Measurements from ENCODE around the gene PSMC5.
"Not testable (repeated sequence)": the region's sequence is repeated elsewhere in the genome, so short reads cannot be mapped to it uniquely, and the experiment has no call there.

The PSMC5 gene

DNA sequence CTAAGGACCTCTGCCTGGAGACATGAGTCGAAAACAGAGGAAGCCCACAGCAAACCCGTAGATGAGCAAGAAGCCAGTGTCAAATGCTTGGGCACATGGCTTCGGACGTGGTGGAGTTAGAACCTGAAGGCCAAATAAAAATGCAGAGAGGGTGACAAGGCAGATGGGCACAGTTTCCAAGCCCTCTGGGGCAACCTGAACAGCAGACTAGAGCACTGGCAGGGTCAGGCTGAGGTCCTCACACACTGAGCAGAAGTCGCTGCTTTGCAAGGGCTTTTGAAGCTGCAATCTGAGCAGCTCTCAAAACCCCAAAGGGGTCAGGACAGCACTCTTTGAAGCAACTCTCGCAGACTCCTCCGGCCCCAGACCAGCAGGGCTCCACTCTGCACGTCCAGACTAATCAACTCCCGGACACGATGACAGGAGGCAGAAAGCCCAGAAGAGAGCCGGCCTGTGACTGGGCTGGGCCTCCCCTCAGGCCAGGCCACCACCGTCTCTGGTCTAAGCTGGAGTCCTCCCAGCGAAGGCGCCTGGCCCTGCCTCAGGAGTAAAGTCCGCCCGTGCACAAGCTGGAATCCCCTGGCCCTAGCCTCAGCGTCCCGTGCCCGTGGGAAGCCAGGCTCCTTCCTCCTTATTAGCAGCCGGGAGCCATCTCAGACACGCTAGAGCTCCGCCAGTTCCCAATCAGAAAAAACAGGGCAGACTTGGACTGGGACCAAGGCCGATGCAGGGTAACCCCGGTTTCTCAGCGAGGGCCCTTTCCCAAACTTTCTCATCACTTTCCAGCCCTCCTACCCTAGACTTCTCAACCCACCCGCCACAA, 14.3 kb downstream of the PSMC5 start:
- DNase-seq, result peak; percentile 78

DNA sequence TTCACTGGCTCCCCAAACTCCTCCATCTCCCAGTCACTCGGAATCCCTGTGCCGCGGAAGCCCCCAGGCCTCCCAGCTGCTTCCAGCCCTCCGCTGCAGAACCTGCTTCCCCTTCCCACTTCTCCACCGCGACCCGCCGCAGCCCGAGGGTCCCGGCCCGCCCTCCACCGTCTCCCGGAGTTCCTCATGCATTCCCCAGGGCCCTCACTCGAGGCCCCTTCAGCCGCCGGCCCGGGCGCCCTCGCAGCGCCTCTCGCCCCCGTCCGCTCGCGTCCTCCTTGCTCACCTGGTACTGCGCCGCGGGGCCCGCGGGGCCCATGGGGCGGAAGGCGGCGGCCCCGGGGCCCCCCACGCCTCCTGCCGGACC, 14.9 kb downstream of the PSMC5 start:
- DNase-seq, result peak; percentile 77

DNA sequence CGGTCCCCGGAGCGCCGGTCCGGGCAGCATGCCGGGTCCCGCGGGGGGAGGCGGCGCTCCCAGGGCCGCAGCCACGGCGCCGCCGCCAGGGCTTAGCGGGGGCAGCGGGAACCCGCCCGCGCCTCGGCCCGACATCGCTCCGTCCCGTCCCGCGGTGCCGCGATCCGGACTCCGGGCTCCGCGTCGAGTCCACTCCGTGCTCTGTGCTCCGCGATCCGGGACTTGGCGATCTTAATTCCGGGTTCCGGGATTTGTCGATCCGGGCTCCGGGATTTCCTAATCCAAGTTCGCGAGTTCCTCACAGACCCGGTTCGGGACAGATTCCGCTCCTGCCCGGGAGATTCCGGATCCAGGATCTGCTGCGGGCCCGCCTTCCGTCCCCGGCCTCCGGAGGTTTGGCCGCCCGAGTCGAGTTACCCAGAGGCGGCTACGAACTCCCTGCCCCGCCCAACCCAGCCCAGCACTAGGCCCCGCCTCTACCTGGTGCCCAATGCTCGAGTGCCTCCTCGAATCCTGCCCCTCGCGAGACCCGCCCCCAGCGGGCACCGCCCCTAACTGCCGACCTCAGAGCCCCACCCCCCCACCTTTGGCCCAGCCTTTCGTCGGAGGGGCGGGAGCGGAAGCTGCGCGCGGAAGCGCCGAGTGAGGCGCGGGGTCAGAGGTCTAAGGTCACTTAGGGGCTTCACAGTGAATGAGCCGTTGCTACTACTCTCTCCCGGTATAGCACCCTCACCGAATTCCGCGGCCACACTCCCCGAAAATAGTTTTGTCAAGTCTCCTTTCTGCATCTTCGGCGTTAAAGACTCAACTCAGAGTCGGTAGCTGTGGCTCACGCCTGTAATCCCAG, 15.5 kb downstream of the PSMC5 start, which contains the start of gene SMARCD2:
Gene SMARCD2, minus strand, starts transcription at position 146 of the 847 bp plus-strand sequence. Its CDS starts 11 bp downstream, at position 135.
- DNase-seq, result peak; percentile 97

DNA sequence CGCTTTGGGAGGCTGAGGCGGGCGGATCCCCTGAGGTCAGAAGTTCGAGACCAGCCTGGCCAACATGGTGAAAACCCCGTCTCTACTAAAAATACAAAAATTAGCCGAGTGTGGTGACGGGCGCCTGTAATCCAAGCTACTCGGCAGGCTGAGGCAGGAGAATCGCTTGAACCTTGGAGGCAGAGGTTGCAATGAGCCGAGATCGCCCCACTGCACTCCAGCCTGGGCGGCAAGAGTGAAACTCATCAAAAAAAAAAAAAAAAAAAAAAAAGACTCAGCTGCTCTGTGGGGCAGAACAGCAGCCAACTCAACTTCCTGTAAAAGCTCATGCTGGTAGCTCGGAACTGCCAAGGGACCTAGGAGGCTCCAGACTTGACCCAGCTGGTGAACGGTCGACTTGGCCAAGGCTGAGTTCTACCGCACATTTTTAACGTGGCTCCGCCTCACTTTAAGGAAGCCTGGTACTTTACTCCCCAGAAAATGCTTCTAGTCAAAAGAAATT, 16.2 kb downstream of the PSMC5 start:
- peak; percentile 37 for DNase-seq

DNA sequence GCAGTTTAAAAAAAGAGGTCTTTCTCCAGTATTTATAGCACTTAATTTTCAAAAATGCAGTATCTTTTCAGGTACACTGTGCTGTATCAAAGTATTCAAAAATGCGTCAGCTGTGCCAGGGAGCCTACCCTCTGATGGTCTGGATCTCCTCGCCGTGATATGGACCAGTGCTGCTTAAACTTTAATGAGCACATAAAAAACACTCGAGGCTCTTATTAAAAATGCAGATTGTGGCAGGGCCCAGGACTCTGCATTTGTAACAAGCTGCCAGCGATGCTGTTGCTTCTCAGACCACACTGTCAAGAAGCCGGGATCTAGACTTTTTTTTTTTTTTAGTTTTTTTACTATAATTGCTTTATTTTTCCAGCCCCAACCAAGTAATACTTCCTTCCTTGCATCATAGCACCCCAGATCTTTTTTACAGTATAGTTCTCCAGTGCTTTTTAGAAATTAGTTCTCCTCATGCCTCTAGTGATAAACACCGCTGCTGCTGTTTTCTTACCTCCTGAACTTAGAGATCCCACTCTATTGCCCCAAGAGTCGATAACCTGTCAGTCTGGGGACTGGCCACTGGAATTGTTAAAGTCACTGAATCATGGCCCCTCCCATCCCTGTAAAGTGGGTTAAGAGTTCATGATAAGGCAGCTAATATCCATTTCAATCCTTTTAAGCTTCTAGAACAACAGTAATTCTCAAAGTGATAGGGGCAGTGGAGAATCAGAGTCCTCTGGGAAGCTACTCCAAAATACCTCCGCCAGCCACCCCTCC, 16.9 kb downstream of the PSMC5 start:
- no peak for DNase-seq

DNA sequence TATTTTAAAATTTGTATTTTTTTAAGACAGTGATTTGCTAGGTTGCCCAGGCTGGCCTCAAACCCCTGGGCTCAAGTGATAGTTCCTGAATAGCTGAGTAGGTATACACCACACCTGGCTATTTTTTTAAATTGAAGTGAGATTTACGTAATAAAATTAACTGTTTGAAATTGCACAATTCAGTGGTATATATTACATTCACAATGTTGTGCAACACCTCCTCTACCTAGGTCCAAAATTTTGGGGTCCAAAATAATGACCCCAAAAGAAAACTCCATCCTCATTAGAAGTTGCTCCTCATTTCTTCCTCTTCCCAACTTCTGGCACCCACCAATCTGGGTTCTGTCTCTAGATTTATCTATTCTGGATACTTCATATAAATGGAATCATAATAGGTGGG, 18.3 kb downstream of the PSMC5 start:
- no peak for DNase-seq

DNA sequence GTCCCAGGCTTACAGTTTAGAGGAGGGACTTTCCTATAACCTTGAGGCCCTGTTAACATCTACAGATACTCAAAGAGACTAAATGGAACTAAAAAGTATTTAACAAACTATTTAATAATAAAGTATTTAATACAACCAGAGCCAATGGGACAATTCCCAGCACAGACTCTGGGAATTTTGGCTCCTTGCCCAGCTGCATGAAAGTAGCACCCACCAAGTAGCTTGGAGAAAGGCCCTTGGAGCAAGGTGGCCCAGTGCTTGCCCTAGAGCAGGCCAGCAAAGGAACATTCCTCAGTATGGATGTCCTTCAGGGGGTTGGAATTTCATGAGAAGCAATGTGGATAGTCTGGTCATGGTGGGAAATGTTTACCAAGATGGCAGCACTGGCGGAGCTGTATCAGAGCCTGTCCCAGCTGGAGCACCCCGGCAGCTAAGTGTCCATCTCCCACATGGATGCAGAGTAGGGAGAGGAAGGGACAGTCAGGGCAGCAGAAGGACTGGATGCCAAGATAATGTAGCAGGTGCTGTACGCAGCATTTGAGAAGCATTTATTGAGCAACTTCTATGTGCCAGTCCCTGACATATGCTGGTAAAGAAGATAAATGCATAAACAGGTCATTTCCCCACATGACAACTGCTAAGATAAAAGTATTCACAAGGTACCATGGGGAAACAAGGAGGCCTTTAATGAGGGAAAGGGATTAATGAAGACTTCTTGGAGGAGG, 20.5 kb downstream of the PSMC5 start:
- DNase-seq, result no peak

DNA sequence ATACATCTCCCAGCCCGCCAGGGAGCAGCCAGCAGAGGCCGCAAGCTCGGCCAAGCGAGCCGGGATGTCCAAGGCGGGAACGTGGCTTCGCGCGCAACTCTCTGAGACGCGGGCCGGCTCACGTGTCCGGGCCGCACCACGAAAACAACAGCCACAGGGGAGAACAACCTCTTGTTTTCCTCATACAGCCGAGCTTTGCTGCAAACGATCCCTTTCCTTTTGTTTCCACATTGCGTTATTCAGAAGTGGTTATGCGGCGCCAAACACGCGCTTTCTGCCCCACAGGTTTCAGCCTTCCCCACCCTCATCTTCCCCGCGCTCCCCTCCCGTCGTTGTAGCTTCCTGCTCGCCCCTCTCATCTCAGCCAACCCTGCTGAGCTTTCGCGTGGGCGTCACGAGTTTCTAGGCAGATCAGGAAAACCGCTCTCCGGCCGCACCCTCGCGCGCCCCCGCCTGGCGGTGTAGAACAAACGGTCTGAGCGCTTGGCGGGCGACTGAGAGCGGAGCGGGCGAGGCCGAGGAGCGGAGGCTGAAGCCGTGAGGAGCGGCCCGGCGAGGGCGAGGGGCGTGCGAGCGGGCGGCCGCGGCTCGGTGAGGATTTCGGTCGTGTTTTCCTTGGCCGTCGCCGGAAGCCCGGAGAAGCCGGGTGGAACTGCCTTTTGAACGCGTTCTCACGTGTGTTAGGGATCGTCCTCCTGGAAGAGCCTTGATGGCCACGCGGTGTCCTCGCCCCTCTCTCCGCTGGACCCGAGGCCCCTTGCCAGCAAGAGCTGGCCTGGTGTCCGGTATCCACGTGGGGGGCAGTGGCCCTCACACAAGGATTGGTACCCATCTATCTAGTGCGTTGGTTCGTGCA, 21.8 kb downstream of the PSMC5 start:
- peak; percentile 94 for DNase-seq

DNA sequence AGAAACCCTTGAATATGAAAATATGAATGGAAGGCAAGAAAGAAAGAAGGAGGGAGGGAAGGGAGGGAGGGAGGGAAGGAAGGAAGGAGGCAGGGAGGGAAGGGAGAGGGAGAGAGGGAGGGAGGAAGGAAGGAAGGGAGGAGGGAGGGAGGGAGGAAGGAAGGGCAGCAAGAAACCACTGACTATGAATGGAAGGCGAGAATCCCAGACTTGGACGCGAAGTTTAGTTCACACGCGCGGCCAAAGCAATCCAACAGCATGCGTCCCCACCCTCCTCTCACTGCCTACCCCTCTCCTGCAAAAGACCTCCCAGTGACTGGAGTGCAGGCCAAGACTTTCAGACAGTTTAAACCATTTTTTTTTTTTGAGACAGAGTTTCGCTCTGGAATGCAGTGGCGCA, 23.2 kb downstream of the PSMC5 start:
- DNase-seq, result no peak

DNA sequence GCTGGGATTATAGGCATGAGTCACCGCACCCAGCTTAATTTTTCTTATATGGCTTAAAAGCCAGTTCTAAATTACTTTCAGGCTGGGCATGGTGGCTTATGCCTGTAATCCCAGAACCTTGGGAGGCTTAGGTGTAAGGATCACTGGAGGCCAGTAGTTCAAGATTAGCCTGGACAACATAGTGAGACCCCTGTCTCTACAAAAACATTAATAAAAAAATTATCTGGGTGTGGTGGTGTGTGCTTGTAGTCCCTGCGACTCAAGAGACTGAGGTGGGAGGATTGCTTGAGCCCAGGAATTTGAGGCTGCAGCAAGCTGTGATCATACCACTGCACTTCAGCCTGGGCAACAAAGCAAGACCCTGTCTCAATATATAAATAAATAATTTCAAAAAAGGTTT, 26.0 kb downstream of the PSMC5 start:
- no peak for DNase-seq

DNA sequence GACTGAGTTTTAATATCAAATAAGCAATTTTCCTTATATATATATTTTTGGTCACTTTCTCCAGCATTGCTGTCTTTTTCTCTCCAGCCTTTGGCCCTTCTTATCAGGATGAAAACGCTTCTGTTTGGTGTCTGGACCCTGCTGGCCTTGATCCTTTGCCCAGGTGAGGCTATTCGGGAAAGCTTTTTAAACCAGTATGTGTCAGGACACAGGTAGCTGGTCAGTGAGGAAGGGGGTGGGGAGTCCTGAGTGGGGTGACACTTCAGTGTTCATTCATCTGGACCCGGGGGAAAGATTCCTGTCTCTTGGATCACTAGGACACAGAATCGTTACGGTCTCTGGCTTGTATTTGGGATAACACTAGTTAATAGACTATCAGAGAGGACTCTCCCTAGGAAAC, 27.5 kb downstream of the PSMC5 start:
- DNase-seq, result no peak

DNA sequence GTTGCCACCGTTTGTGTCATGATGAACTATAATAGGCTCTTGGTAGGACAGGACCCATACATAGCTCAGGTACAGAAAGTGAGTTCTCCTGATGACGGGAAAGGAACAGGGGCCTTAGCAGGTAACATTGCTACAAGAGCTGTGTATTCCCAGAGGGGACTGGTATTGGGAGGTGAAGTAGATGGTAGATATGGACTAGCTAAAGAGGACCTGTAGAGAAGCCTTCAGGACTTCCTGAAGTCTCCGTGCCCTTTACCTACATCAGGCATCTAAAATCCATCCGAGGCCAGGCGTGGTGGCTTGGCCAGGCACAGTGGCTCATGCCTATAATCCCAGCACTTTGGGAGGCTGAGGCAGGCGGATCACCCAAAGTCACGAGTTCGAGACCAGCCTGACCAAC, 28.0 kb downstream of the PSMC5 start:
- DNase-seq, result no peak

DNA sequence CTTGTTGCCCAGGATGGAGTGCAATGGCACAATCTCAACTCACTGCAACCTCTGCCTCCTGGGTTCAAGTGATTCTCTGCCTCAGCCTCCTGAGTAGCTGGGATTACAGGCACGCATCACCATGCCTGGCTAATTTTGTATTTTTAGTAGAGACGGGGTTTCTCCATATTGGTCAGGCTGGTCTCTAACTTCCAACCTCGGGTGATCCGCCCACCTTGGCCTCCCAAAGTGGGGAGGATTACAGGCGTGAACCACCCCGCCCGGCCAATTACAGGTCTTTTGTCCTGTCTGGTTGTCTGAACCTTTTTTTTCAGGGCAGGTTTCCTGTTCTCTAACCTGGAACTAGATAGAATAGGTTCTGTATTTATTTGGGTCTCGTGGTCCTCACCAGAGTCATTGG, 29.2 kb downstream of the PSMC5 start:
- not testable (repeated sequence) for DNase-seq

DNA sequence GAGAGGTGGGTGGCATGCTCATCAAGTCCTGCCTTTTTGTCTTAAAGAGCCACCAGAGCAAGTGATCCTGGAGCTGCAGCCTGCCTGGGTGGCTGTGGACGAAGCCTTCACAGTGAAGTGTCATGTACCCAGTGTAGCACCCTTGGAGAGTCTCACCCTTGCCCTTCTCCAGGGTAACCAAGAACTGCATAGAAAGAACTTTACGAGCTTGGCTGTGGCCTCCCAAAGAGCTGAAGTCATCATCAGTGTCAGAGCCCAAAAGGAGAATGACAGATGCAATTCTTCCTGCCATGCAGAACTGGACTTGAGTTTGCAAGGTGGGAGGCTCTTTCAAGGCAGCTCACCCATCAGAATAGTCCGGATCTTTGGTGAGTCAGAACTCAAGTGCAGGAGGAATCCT, 32.0 kb downstream of the PSMC5 start:
- DNase-seq, result no peak

DNA sequence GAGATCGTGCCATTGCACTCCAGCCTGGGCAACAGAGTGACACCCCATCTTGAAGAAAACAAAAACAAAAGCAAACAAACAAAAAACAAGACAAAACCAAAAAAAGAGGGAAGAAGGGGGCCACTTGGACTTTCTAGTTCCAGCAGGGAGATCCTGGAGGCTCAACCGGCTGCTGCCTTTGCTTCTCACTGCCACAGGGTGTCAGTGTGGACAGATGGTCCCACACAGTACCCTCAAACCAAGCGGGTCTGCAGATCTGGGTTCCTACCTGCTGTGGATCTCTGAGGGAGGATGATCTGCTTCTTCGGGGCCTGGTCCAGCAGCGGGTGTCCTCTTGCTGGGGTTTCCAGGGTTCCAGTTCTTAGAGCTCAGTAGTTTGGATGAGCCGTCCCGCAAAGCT, 39.4 kb downstream of the PSMC5 start:
- not testable (repeated sequence) for DNase-seq

DNA sequence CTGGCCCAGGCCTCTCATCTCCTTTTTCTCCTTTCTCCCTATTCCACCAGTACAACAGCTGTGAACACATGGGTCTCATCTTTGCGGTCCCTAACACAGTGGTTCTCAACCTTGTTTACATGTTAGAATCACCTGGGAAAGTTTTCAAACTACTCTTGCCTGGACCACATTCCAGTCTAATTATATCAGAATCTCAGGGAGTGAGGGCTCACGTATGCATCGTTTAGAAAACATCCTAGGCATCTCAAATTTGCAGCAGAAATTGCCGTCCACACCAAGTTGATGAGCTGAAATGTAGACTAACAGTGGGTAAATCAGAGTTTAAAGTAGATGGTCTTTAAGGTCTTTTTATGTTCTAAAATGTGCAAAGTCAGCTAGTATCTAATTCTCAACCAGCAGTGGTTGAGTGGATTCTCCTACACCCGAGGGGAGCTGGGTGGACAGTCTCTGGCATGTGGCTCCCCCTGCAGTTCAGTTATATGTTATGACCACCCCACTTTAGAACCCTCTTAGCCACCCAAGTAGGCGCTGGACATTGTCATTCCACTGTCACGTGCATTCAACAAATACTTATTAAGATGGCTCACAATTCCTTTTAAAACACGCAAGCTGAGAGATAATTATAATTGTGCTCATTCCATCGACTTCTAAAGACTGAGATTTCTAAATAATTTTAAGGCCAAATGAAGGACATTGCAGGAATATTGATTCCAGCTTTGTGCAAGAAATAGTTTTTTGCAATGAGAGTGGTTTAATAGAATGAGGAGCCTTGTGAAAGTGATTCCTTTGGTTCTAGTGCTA, 42.5 kb downstream of the PSMC5 start:
- not testable (repeated sequence) for DNase-seq

DNA sequence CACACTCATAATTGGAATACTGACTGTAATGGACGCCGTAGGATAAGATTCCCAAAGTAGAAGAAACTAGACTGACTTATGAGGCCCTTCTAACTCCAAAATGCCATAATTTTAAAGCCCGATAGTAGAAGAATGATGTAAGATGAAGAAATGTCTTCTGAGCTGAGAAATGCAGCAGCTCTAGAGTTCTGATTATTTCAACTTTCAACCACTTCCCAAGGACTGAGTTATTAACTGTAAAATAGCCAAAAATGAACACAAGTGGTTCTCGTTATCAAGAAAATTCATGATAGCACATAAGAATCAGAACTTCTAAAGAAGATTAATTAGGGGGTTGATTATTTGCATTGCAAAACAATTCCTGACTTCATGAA, 43.0 kb downstream of the PSMC5 start:
- not testable (repeated sequence) for DNase-seq

DNA sequence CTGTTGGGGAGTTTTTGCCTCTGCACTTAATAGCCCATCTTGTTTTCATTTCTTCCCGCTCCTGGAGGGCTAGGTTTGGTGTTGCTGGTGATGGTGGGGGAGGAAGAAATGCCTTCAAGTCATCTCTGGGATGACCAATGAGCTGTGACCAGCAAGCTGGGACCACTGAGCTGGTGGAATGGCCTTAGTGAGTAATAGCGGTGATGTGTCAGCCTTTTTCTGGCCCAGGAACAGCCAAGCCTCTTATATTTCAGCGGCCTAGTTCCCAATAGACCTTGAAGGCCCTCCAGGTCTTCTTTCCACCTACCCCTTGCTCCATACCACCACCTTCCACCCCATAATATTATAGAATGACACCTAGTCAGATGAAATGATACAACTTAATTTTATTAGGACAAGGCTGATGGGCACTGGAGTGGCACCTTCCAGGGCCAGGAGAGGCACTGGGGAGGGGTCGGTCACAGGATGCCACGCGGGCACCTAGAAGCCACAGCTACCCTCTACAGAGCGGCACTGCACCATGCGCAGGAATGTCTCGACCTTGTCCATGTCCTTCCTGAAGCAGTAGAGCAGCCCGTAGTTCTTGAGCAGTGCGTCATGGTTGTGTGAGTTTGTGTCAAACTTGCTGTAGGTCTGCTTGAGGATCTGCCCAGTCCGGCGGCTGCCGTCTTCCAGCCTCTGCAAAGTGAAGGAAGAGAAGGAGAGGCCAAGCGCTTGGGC, 44.6 kb downstream of the PSMC5 start:
- not testable (repeated sequence) for DNase-seq

DNA sequence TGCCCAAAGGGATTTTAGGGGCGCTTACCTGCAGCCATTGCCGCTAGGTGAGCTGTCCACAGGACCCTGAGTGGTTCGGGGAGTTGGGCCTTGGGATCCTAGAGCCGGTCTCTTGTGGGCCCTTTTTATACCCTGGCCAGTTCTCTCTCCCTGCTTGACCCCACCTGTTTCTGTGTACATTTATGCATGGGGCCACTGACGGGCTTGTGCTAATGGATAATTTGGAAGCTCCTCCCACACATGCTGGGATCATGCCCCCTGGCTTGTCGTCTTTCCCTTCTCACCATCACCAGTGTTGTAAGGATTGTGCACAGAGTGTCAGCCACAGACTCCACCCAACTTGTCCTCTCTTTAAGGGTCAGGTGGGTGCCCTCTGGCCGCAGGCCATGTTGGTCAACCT, 46.3 kb downstream of the PSMC5 start, which contains the start of gene CSH2:
Gene CSH2, minus strand, starts transcription at position 101 of the 400 bp plus-strand sequence. Its CDS starts 63 bp downstream, at position 38.
- DNase-seq, result not testable (repeated sequence)
